Omental fat pad (tissue), 4 donors: ENCODE measurements around the gene INO80E. TPM values are rescaled to one million over a fixed set of nuclear protein-coding genes. Genes with fewer than 3 reads are reported as not detected.
"Not testable (repeated sequence)": the region's sequence is repeated elsewhere in the genome, so short reads cannot be mapped to it uniquely, and the experiment has no call there.

Experiments used
- ATAC-seq: fragments of 150-250 bp; one replicate; pipeline ENCODE4 v1.9.1; 2016; ENCODE audit warnings: mild to moderate bottlenecking, moderate library complexity; ENCODE audit not compliant: low FRiP score
- DNase-seq: peaks from one replicate; pipeline ENCODE4 v3.0.0-alpha.2; 2019; ENCODE audit warnings: low spot score
- CTCF ChIP-seq, 3 donors: fragments of 450-650 bp; IDR thresholded peaks; one replicate each; pipeline ENCODE4 v1.5.1; 2016 to 2017; ENCODE audit warnings: antibody characterized with exemption in 3 of 3, mild to moderate bottlenecking in 3 of 3, moderate library complexity in 2 of 3
- total RNA-seq, 4 donors: library from RNA; depleted of rRNA; stranded (reverse); fragments of >200 nt; gene quantifications; one replicate each; pipeline ENCODE4 v1.1.0, GENCODE V29; 2016

The INO80E gene
- total RNA-seq, 4 donors from 2014 or later, result 22.8 to 113 (median 31.1) TPM

- no peak for TF ChIP-seq CTCF (IDR thresholded peaks at IDR 0.05)
- no peak for DNase-seq
- no peak for ATAC-seq
Measured at GRCh38 chr16:30040221-30040620, 44.2 kb downstream of the INO80E start.

GRCh38 chr16:30040690-30041089 lies 44.6 kb downstream of the INO80E start:
- DNase-seq, ATAC-seq: not testable (repeated sequence)

- TF ChIP-seq CTCF (IDR thresholded peaks at IDR 0.05), result no peak
- DNase-seq (no peak), ATAC-seq (no peak)
Measured at GRCh38 chr16:30041841-30042240, 45.8 kb downstream of the INO80E start.

GRCh38 chr16:30046178-30046577 lies 50.1 kb downstream of the INO80E start:
- TF ChIP-seq CTCF (IDR thresholded peaks at IDR 0.05), result no peak
- no peak for ATAC-seq

GRCh38 chr16:30046588-30046987 lies 50.5 kb downstream of the INO80E start:
- TF ChIP-seq CTCF (IDR thresholded peaks at IDR 0.05), result no peak
- no peak for DNase-seq
- ATAC-seq, result no peak

More at GRCh38 chr16:30046178-30046577, 50.1 kb downstream of the INO80E start:
- DNase-seq, result no peak

- DNase-seq (no peak), ATAC-seq (no peak)
- no peak for TF ChIP-seq CTCF (IDR thresholded peaks at IDR 0.05)
Measured at GRCh38 chr16:30049871-30050270, 53.8 kb downstream of the INO80E start.

- no peak for TF ChIP-seq CTCF (IDR thresholded peaks at IDR 0.05)
- ATAC-seq, result no peak
Measured at GRCh38 chr16:30051518-30051917, 55.5 kb downstream of the INO80E start.

More at GRCh38 chr16:30051518-30051917, 55.5 kb downstream of the INO80E start:
- DNase-seq, result no peak
